Right cardiac atrium (tissue), 5 donors: ENCODE measurements around the gene SRSF12. TPM values are rescaled to one million over a fixed set of nuclear protein-coding genes. Genes with fewer than 3 reads are reported as not detected.

Experiments
- ATAC-seq, 2 donors: fragments of 200-7000 bp; cut with Tn5 transposase; one replicate each; pipeline versions ENCODE4 v1.8.0 to v1.9.1; 2020; ENCODE audit warnings: moderate library complexity in 2 of 2, mild to moderate bottlenecking in 1 of 2
- DNase-seq, 3 donors: peaks; one replicate each; pipeline ENCODE4 v3.0.0-alpha.2; 2020
- H3K27ac ChIP-seq: one replicate; pipeline ENCODE4 v1.5.1; 2013; ENCODE audit warnings: mild to moderate bottlenecking, low read length, control low read depth, moderate library complexity
- H3K27me3 ChIP-seq: one replicate; pipeline ENCODE4 v1.6.1; 2013; ENCODE audit not compliant: control insufficient read depth, insufficient read depth
- H3K4me1 ChIP-seq: one replicate; pipeline ENCODE4 v1.6.1; 2013; ENCODE audit warnings: low read length; ENCODE audit not compliant: control insufficient read depth, insufficient read depth
- H3K4me3 ChIP-seq: one replicate; pipeline ENCODE4 v1.5.1; 2013; ENCODE audit warnings: low read length, control low read depth
- H3K9me3 ChIP-seq: one replicate; pipeline ENCODE4 v1.6.1; 2013; ENCODE audit warnings: low read length; ENCODE audit not compliant: control insufficient read depth
- WGBS: extraction: QIAGEN DNeasy Blood & Tissue Kit; methylation state at CpG from one replicate; pipeline ENCODE4 v1.1.7; 2013; 5-methylcytosine and 5-hydroxymethylcytosine counted together
- intact Hi-C, 4 donors: fragments of 100-400 bp; cut with DNase I; formaldehyde crosslinking; loops; one replicate each; pipeline versions ENCODE4 v1.11.0 to v1.14.0; 2022 to 2023
- long read RNA-seq, 4 donors: library from polyadenylated mRNA; unstranded; transcript quantifications; one replicate each; pipeline ENCODE4 v2.0.0, GENCODE V29; 2020 to 2021
- polyA plus RNA-seq: library from polyadenylated mRNA; stranded (reverse); fragments of 200-250 nt; gene quantifications from one replicate; pipeline ENCODE4 v1.2.3, GENCODE V29; 2013
- total RNA-seq, 4 donors: library from RNA; stranded (reverse); fragmentation: NEBNext Ultra II Directional; extraction: Animal tissue kit (Norgen Biotek cat#: 25700); gene quantifications; one replicate each; pipeline ENCODE4 v1.2.1, GENCODE V29; 2021
- donor health status: healthy with polysubstance abuse.
- donor health status: DM: no; HTN: yes; CAD: no.
- donor health status: DM: no; HTN: no; CAD: no.
- donor health status: DM: no; HTN: yes; CAD: no; lungs with severe emphysema.
- donor health status: DM: yes; HTN: yes; CAD: no.

The SRSF12 gene
- total RNA-seq (under 1 TPM in 3 of 4 donors, not detected in 1; 0.18 to 0.75 (median 0.45) TPM), polyA plus RNA-seq (0.14 TPM)
- long read RNA-seq, donor 1, partial matches to known transcripts: 0 of 1 reads
- long read RNA-seq, donor 1, other reads (novel, unspliced or antisense): 1 of 1 reads
- long read RNA-seq, donor 2: 0 reads
- long read RNA-seq, donor 3, partial matches to known transcripts: 0 of 2 reads
- long read RNA-seq, donor 3, other reads (novel, unspliced or antisense): 2 of 2 reads
- long read RNA-seq, donor 4: 0 reads

GRCh38 chr6:89117211-89118108, at the start of gene SRSF12:
Gene SRSF12, minus strand, starts transcription at chr6:89118071. Its CDS starts 184 bp downstream, at chr6:89117887.
- H3K9me3 ChIP-seq: no peaks in the 10 kb centered on the region
- ATAC-seq (peak; percentile 87 to 92), DNase-seq (peak; percentile 61 to 73 (median 73))
- H3K27ac ChIP-seq: no peak within 1 kb of the TSS
- peak within 1 kb of the TSS; percentile 85 for H3K4me3 ChIP-seq
- H3K27me3 ChIP-seq: no peaks in the 10 kb centered on the region
- no peaks in the 10 kb centered on the region for H3K4me1 ChIP-seq
- under 1% methylated on average over 106 of the region's 106 CpGs for WGBS
- intact Hi-C loops: loop anchor here in 2 of 4 donors (10.0 kb wide), 1 partner anchor 133 kb away; no protein-coding TSS in a partner anchor

- WGBS: 43% methylated on average over 4 of the region's 4 CpGs
- intact Hi-C loops: no loop called here
- Histone ChIP-seq H3K9me3 (no peaks in the 10 kb centered on the region), H3K4me3 (no peak overlapping the region), H3K27ac (peak overlapping the region; percentile 50), H3K4me1 (no peaks in the 10 kb centered on the region), H3K27me3 (no peaks in the 10 kb centered on the region)
- DNase-seq (peak in 2 of 3 donors; percentile 31 to 57), ATAC-seq (peak; percentile 86 to 92)
Observed at GRCh38 chr6:89162047-89162371, 44.1 kb upstream of the SRSF12 start.

- Histone ChIP-seq H3K4me3 (no peak overlapping the region), H3K27ac (peak overlapping the region; percentile 54), H3K9me3 (no peaks in the 10 kb centered on the region), H3K4me1 (no peaks in the 10 kb centered on the region), H3K27me3 (no peaks in the 10 kb centered on the region)
- no peak for DNase-seq
- WGBS: 70% methylated on average over 7 of the region's 7 CpGs
- intact Hi-C loops: no loop called here
- peak; percentile 77 to 87 for ATAC-seq
Observed at GRCh38 chr6:89161326-89162046, 43.6 kb upstream of the SRSF12 start.

- Histone ChIP-seq H3K27me3 (no peaks in the 10 kb centered on the region), H3K4me3 (no peak overlapping the region), H3K27ac (no peak overlapping the region), H3K9me3 (no peaks in the 10 kb centered on the region), H3K4me1 (no peaks in the 10 kb centered on the region)
- ATAC-seq (no peak), DNase-seq (no peak)
- WGBS: 97% methylated on average over 4 of the region's 4 CpGs
- intact Hi-C loops: no loop called here
Observed at GRCh38 chr6:89160331-89161092, 42.6 kb upstream of the SRSF12 start.

GRCh38 chr6:89154131-89154530, 36.3 kb upstream of the SRSF12 start:
- Histone ChIP-seq H3K27ac (no peak overlapping the region), H3K27me3 (no peaks in the 10 kb centered on the region), H3K4me3 (no peak overlapping the region), H3K9me3 (no peaks in the 10 kb centered on the region), H3K4me1 (peaks cover 2% of the 10 kb centered on the region)
- WGBS: 80% methylated on average over 1 of the region's 1 CpG
- DNase-seq: no peak
- no peak for ATAC-seq
- intact Hi-C loops: no loop called here

- DNase-seq: peak in 1 of 3 donors; percentile 28
- WGBS: 96% methylated on average over 17 of the region's 17 CpGs
- no peaks in the 10 kb centered on the region for H3K27me3 ChIP-seq
- no peak for ATAC-seq
- intact Hi-C loops: no loop called here
- peaks cover 2% of the 10 kb centered on the region for H3K4me1 ChIP-seq
- no peak overlapping the region for H3K4me3 ChIP-seq
- no peaks in the 10 kb centered on the region for H3K9me3 ChIP-seq
- no peak overlapping the region for H3K27ac ChIP-seq
Observed at GRCh38 chr6:89148016-89148750, 30.3 kb upstream of the SRSF12 start.

GRCh38 chr6:89146718-89147700, 29.1 kb upstream of the SRSF12 start:
- H3K4me1 ChIP-seq: peaks cover 2% of the 10 kb centered on the region
- 33% methylated on average over 26 of the region's 26 CpGs for WGBS
- peak overlapping the region; percentile 17 for H3K27ac ChIP-seq
- ATAC-seq: no peak
- no peaks in the 10 kb centered on the region for H3K9me3 ChIP-seq
- H3K27me3 ChIP-seq: no peaks in the 10 kb centered on the region
- intact Hi-C loops: no loop called here
- H3K4me3 ChIP-seq: peak overlapping the region; percentile 67
- no peak for DNase-seq

- under 1% methylated on average over 102 of the region's 102 CpGs for WGBS
- peak; percentile 72 to 87 (median 83) for DNase-seq
- H3K9me3 ChIP-seq: no peaks in the 10 kb centered on the region
- intact Hi-C loops: no loop called here
- H3K4me1 ChIP-seq: no peaks in the 10 kb centered on the region
- H3K27ac ChIP-seq: peak within 1 kb of the TSS; percentile 21
- ATAC-seq: peak; percentile 97 to 98
- peak within 1 kb of the TSS; percentile 67 for H3K4me3 ChIP-seq
- H3K27me3 ChIP-seq: no peaks in the 10 kb centered on the region
Observed at GRCh38 chr6:89145956-89146717, 28.3 kb upstream of the SRSF12 start, which contains the start of gene PM20D2. Gene PM20D2, plus strand, starts transcription at chr6:89146055. Its CDS starts 90 bp downstream, at chr6:89146145.
